Neural cell (in vitro differentiated cells): ENCODE results near the gene RAB3C. TPM values are rescaled to one million over a fixed set of nuclear protein-coding genes. Genes with fewer than 3 reads are reported as not detected.

Experiments
- H2AFZ ChIP-seq: fragments of 200-600, 300-800 bp; sonication (generic), shearing (Covaris generic); 2 replicates; pipeline ENCODE4 v1.6.0; 2014; ENCODE audit warnings: low read depth, mild to moderate bottlenecking, antibody characterized with exemption, low read length, moderate library complexity
- H3F3A ChIP-seq: fragments of 200-600 bp; shearing (Covaris generic); 2 replicates; pipeline ENCODE4 v1.6.1; 2016; ENCODE audit warnings: mild to moderate bottlenecking, moderate library complexity, mixed read lengths, antibody characterized with exemption, low read length; ENCODE audit not compliant: insufficient read depth, poor library complexity, severe bottlenecking
- H3K27ac ChIP-seq: fragments of 200-600, 300-800 bp; sonication (generic), shearing (Covaris generic); 2 replicates; pipeline ENCODE4 v1.5.1; 2014; ENCODE audit warnings: mild to moderate bottlenecking, low read length, moderate library complexity
- H3K27me3 ChIP-seq: fragments of 300-800, 200-600 bp; sonication (generic), shearing (Covaris generic); 2 replicates; pipeline ENCODE4 v1.6.0; 2014; ENCODE audit warnings: mild to moderate bottlenecking, low read depth, low read length, moderate library complexity; ENCODE audit not compliant: insufficient read depth
- H3K36me3 ChIP-seq: fragments of 300-800, 200-600 bp; sonication (generic), shearing (Covaris generic); 2 replicates; pipeline ENCODE4 v1.5.1; 2014; ENCODE audit warnings: mild to moderate bottlenecking, antibody characterized with exemption, low read length, moderate library complexity; ENCODE audit not compliant: insufficient read depth
- H3K4me2 ChIP-seq: fragments of 300-800, 200-600 bp; sonication (generic), shearing (Covaris generic); 2 replicates; pipeline ENCODE4 v1.6.0; 2014; ENCODE audit warnings: mild to moderate bottlenecking, low read length
- H3K4me3 ChIP-seq: fragments of 300-800, 200-600 bp; sonication (generic), shearing (Covaris generic); 2 replicates; pipeline ENCODE4 v1.5.1; 2014; ENCODE audit warnings: mild to moderate bottlenecking, low read length, moderate library complexity
- H3K79me2 ChIP-seq: fragments of 200-600 bp; shearing (Covaris generic); replicated peaks from 2 replicates; pipeline ENCODE4 v1.6.0; 2014; ENCODE audit warnings: mild to moderate bottlenecking, low read length, moderate library complexity; ENCODE audit not compliant: insufficient read depth
- H3K9ac ChIP-seq: fragments of 300-800, 200-600 bp; sonication (generic), shearing (Covaris generic); 2 replicates; pipeline ENCODE4 v1.6.1; 2016; ENCODE audit warnings: mild to moderate bottlenecking, low read length, mixed read lengths
- H3K9me2 ChIP-seq: fragments of 200-600 bp; shearing (Covaris generic); 2 replicates; pipeline ENCODE4 v1.6.1; 2016; ENCODE audit warnings: mild to moderate bottlenecking, low read length, mixed read lengths; ENCODE audit not compliant: insufficient read depth
- H3K9me3 ChIP-seq: fragments of 200-600, 300-800 bp; sonication (generic), shearing (Covaris generic); 2 replicates; pipeline ENCODE4 v1.6.1; 2016; ENCODE audit warnings: mild to moderate bottlenecking, mixed run types, low read length, moderate library complexity, mixed read lengths
- H4K20me1 ChIP-seq: fragments of 200-600 bp; shearing (Covaris generic); 2 replicates; pipeline ENCODE4 v1.6.1; 2016; ENCODE audit warnings: mild to moderate bottlenecking, mixed run types; ENCODE audit not compliant: insufficient read depth
- EP300 ChIP-seq: fragments of 450-650 bp; conservative IDR thresholded peaks from 2 replicates; pipeline ENCODE4 v1.6.1; 2014; ENCODE audit warnings: antibody characterized with exemption, mild to moderate bottlenecking, moderate library complexity; ENCODE audit not compliant: poor library complexity, severe bottlenecking
- EZH2 ChIP-seq: fragments of 200-600, 300-800 bp; shearing (Covaris generic), sonication (generic); IDR thresholded peaks from 2 replicates; pipeline ENCODE4 v1.6.1; 2014; ENCODE audit warnings: antibody characterized with exemption, low read length, borderline replicate concordance, mild to moderate bottlenecking; ENCODE audit not compliant: insufficient read depth, poor library complexity, severe bottlenecking
- MXI1 ChIP-seq: fragments of 450-650 bp; conservative IDR thresholded peaks from 2 replicates; pipeline ENCODE4 v1.6.1; 2014; ENCODE audit warnings: antibody characterized with exemption, mild to moderate bottlenecking; ENCODE audit not compliant: poor library complexity, severe bottlenecking
- POLR2AphosphoS5 ChIP-seq: IDR thresholded peaks from 2 replicates; pipeline ENCODE4 v1.6.1; 2012
- RAD21 ChIP-seq: fragments of 450-650 bp; conservative IDR thresholded peaks from 2 replicates; pipeline ENCODE4 v1.6.1; 2014; ENCODE audit warnings: antibody characterized with exemption, mild to moderate bottlenecking, moderate library complexity
- REST ChIP-seq: IDR thresholded peaks from 2 replicates; pipeline ENCODE4 v1.6.1; 2012; ENCODE audit warnings: borderline replicate concordance
- SMC3 ChIP-seq: fragments of 450-650 bp; conservative IDR thresholded peaks from 2 replicates; pipeline ENCODE4 v1.6.1; 2014; ENCODE audit warnings: antibody characterized with exemption, mild to moderate bottlenecking, moderate library complexity; ENCODE audit not compliant: poor library complexity
- TAF1 ChIP-seq: IDR thresholded peaks from 2 replicates; pipeline ENCODE4 v1.6.1; 2012; ENCODE audit warnings: low read depth
- polyA plus RNA-seq: library from polyadenylated mRNA; depleted of rRNA; stranded (reverse); fragments of >200 nt; gene quantifications from 2 replicates; pipeline ENCODE4 v1.2.3, GENCODE V29; 2014
- TF ChIP-seq, protein P1 (sequence below): fragments of 450-650 bp; IDR thresholded peaks from 2 replicates; pipeline ENCODE4 v1.5.1; 2014; ENCODE audit warnings: antibody characterized with exemption, mild to moderate bottlenecking, moderate library complexity; ENCODE audit not compliant: poor library complexity, severe bottlenecking

RAB3C gene
- polyA plus RNA-seq, 1 donor from 2014 or later: 94.3 TPM

GRCh38 chr5:58828258-58828657 lies 245.4 kb downstream of the RAB3C start:
- Histone ChIP-seq H3K4me3 (no peak overlapping the region), H3K27me3 (no peaks in the 10 kb centered on the region), H3K27ac (no peak overlapping the region), H3K4me2 (no peak overlapping the region), H3F3A (no peaks in the 10 kb centered on the region), H2AFZ (no peak overlapping the region), H3K79me2 (no peaks in the 10 kb centered on the region), H3K36me3 (no peaks in the 10 kb centered on the region), H4K20me1 (no peaks in the 10 kb centered on the region), H3K9me2 (no peaks in the 10 kb centered on the region), H3K9ac (no peak overlapping the region), H3K9me3 (no peaks in the 10 kb centered on the region)
- TF ChIP-seq RAD21: no peak
- TF ChIP-seq TAF1: no peak
- no peak for TF ChIP-seq EZH2
- TF ChIP-seq SMC3: no peak
- TF ChIP-seq MXI1: no peak
- TF ChIP-seq EP300: no peak
- no peak for TF ChIP-seq REST
- no peak for TF ChIP-seq POLR2AphosphoS5
- TF ChIP-seq, protein P1, sequence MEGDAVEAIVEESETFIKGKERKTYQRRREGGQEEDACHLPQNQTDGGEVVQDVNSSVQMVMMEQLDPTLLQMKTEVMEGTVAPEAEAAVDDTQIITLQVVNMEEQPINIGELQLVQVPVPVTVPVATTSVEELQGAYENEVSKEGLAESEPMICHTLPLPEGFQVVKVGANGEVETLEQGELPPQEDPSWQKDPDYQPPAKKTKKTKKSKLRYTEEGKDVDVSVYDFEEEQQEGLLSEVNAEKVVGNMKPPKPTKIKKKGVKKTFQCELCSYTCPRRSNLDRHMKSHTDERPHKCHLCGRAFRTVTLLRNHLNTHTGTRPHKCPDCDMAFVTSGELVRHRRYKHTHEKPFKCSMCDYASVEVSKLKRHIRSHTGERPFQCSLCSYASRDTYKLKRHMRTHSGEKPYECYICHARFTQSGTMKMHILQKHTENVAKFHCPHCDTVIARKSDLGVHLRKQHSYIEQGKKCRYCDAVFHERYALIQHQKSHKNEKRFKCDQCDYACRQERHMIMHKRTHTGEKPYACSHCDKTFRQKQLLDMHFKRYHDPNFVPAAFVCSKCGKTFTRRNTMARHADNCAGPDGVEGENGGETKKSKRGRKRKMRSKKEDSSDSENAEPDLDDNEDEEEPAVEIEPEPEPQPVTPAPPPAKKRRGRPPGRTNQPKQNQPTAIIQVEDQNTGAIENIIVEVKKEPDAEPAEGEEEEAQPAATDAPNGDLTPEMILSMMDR: no peak

- Histone ChIP-seq H3K9me3 (no peaks in the 10 kb centered on the region), H3K36me3 (peaks cover 3% of the 10 kb centered on the region), H3K9me2 (no peaks in the 10 kb centered on the region), H3K9ac (no peak overlapping the region), H3F3A (no peaks in the 10 kb centered on the region), H3K4me2 (no peak overlapping the region), H3K27me3 (no peaks in the 10 kb centered on the region), H3K27ac (no peak overlapping the region), H3K4me3 (no peak overlapping the region), H2AFZ (no peak overlapping the region), H3K79me2 (no peaks in the 10 kb centered on the region), H4K20me1 (no peaks in the 10 kb centered on the region)
- TF ChIP-seq, protein P1: no peak
- TF ChIP-seq EZH2: no peak
- no peak for TF ChIP-seq POLR2AphosphoS5
- no peak for TF ChIP-seq RAD21
- no peak for TF ChIP-seq EP300
- TF ChIP-seq TAF1: no peak
- no peak for TF ChIP-seq SMC3
- TF ChIP-seq MXI1: no peak
- no peak for TF ChIP-seq REST
These were observed 251.7 kb downstream of the RAB3C start for GRCh38 chr5:58834242-58835225.
